Mucosa of stomach (tissue), 1 donor: ENCODE data around the gene HAND1.

Source experiments
- H3K27me3 ChIP-seq: one replicate; pipeline ENCODE4 v1.7.0; 2013; ENCODE audit warnings: mild to moderate bottlenecking, low read length; ENCODE audit not compliant: control insufficient read depth, insufficient read depth
- H3K36me3 ChIP-seq: one replicate; pipeline ENCODE4 v1.7.0; 2013; ENCODE audit warnings: low read length; ENCODE audit not compliant: control insufficient read depth, insufficient read depth
- H3K4me1 ChIP-seq: one replicate; pipeline ENCODE4 v1.7.0; 2013; ENCODE audit warnings: mild to moderate bottlenecking, low read length; ENCODE audit not compliant: control insufficient read depth, insufficient read depth
- H3K4me3 ChIP-seq: one replicate; pipeline ENCODE4 v1.7.0; 2013; ENCODE audit warnings: low read length
- H3K9ac ChIP-seq: one replicate; pipeline ENCODE4 v1.7.0; 2013; ENCODE audit warnings: mild to moderate bottlenecking, low read length, moderate library complexity
- H3K9me3 ChIP-seq: one replicate; pipeline ENCODE4 v1.7.0; 2013; ENCODE audit warnings: mild to moderate bottlenecking, low read length, moderate library complexity; ENCODE audit not compliant: control insufficient read depth
- donor health status: Pancreatic carcinoma.

Gene HAND1

GRCh38 chr5:154464438-154464837 is 13.6 kb downstream of the HAND1 start:
- Histone ChIP-seq H3K9me3 (no peaks in the 10 kb centered on the region), H3K9ac (no peak overlapping the region), H3K27me3 (peaks cover 19% of the 10 kb centered on the region), H3K4me1 (no peaks in the 10 kb centered on the region), H3K4me3 (no peak overlapping the region), H3K36me3 (no peaks in the 10 kb centered on the region)

GRCh38 chr5:154461531-154461930 is 16.5 kb downstream of the HAND1 start:
- Histone ChIP-seq H3K27me3 (peaks cover 2% of the 10 kb centered on the region), H3K9ac (no peak overlapping the region), H3K36me3 (no peaks in the 10 kb centered on the region), H3K9me3 (no peaks in the 10 kb centered on the region), H3K4me1 (no peaks in the 10 kb centered on the region), H3K4me3 (no peak overlapping the region)

- Histone ChIP-seq H3K9ac (no peak overlapping the region), H3K4me3 (no peak overlapping the region), H3K9me3 (no peaks in the 10 kb centered on the region), H3K27me3 (no peaks in the 10 kb centered on the region), H3K4me1 (no peaks in the 10 kb centered on the region), H3K36me3 (no peaks in the 10 kb centered on the region)
Measured at GRCh38 chr5:154460172-154460571, 17.9 kb downstream of the HAND1 start.

GRCh38 chr5:154459015-154459414 is 19.0 kb downstream of the HAND1 start:
- H3K4me1 ChIP-seq: no peaks in the 10 kb centered on the region

GRCh38 chr5:154456540-154456939 is 21.5 kb downstream of the HAND1 start:
- no peaks in the 10 kb centered on the region for H3K4me1 ChIP-seq
- H3K4me3 ChIP-seq: no peak overlapping the region
- H3K9me3 ChIP-seq: no peaks in the 10 kb centered on the region
- H3K27me3 ChIP-seq: no peaks in the 10 kb centered on the region
- no peak overlapping the region for H3K9ac ChIP-seq
- no peaks in the 10 kb centered on the region for H3K36me3 ChIP-seq

More at GRCh38 chr5:154459015-154459414, 19.0 kb downstream of the HAND1 start:
- Histone ChIP-seq H3K9ac (no peak overlapping the region), H3K4me3 (no peak overlapping the region), H3K27me3 (no peaks in the 10 kb centered on the region), H3K36me3 (no peaks in the 10 kb centered on the region), H3K9me3 (no peaks in the 10 kb centered on the region)

GRCh38 chr5:154455585-154455984 is 22.4 kb downstream of the HAND1 start:
- Histone ChIP-seq H3K4me3 (no peak overlapping the region), H3K36me3 (no peaks in the 10 kb centered on the region), H3K4me1 (no peaks in the 10 kb centered on the region), H3K9me3 (no peaks in the 10 kb centered on the region), H3K9ac (no peak overlapping the region), H3K27me3 (no peaks in the 10 kb centered on the region)

GRCh38 chr5:154451957-154452356 is 26.1 kb downstream of the HAND1 start:
- H3K36me3 ChIP-seq: no peaks in the 10 kb centered on the region
- H3K4me3 ChIP-seq: no peak overlapping the region
- no peak overlapping the region for H3K9ac ChIP-seq
- no peaks in the 10 kb centered on the region for H3K27me3 ChIP-seq
- peaks cover 16% of the 10 kb centered on the region for H3K4me1 ChIP-seq
- no peaks in the 10 kb centered on the region for H3K9me3 ChIP-seq

GRCh38 chr5:154449786-154450185 is 28.2 kb downstream of the HAND1 start:
- Histone ChIP-seq H3K27me3 (no peaks in the 10 kb centered on the region), H3K9me3 (no peaks in the 10 kb centered on the region)

GRCh38 chr5:154447089-154447725 is 30.8 kb downstream of the HAND1 start:
- Histone ChIP-seq H3K27me3 (no peaks in the 10 kb centered on the region), H3K9ac (peak overlapping the region; percentile 80)

More at GRCh38 chr5:154449786-154450185, 28.2 kb downstream of the HAND1 start:
- H3K9ac ChIP-seq: no peak overlapping the region
- peaks cover 19% of the 10 kb centered on the region for H3K4me1 ChIP-seq
- no peak overlapping the region for H3K4me3 ChIP-seq
- no peaks in the 10 kb centered on the region for H3K36me3 ChIP-seq

GRCh38 chr5:154446195-154447088 is 31.6 kb downstream of the HAND1 start:
- H3K36me3 ChIP-seq: no peaks in the 10 kb centered on the region
- peaks cover 24% of the 10 kb centered on the region for H3K4me1 ChIP-seq

More at GRCh38 chr5:154447089-154447725, 30.8 kb downstream of the HAND1 start:
- H3K9me3 ChIP-seq: no peaks in the 10 kb centered on the region
- H3K4me1 ChIP-seq: peaks cover 24% of the 10 kb centered on the region
- peak overlapping the region; percentile 81 for H3K4me3 ChIP-seq
- no peaks in the 10 kb centered on the region for H3K36me3 ChIP-seq

GRCh38 chr5:154445422-154446194 is 32.4 kb downstream of the HAND1 start, which contains the start of gene SAP30L:
TSS of gene SAP30L (plus strand) at chr5:154445997. CDS start at chr5:154446605, 608 bp downstream.
- no peaks in the 10 kb centered on the region for H3K27me3 ChIP-seq
- H3K36me3 ChIP-seq: no peaks in the 10 kb centered on the region
- H3K4me1 ChIP-seq: peaks cover 24% of the 10 kb centered on the region
- H3K4me3 ChIP-seq: peak within 1 kb of the TSS; percentile 88
- H3K9me3 ChIP-seq: no peaks in the 10 kb centered on the region
- H3K9ac ChIP-seq: peak within 1 kb of the TSS; percentile 95

More at GRCh38 chr5:154446195-154447088, 31.6 kb downstream of the HAND1 start:
- no peaks in the 10 kb centered on the region for H3K27me3 ChIP-seq
- H3K4me3 ChIP-seq: peak overlapping the region; percentile 81
- peak overlapping the region; percentile 80 for H3K9ac ChIP-seq
- H3K9me3 ChIP-seq: no peaks in the 10 kb centered on the region
